Mucosa of stomach (tissue), 1 donor: Measurements from ENCODE around the gene CFAP54.

Experiments
- H3K27me3 ChIP-seq: one replicate; pipeline ENCODE4 v1.7.0; 2013; ENCODE audit warnings: mild to moderate bottlenecking, low read length; ENCODE audit not compliant: control insufficient read depth, insufficient read depth
- H3K36me3 ChIP-seq: one replicate; pipeline ENCODE4 v1.7.0; 2013; ENCODE audit warnings: low read length; ENCODE audit not compliant: control insufficient read depth, insufficient read depth
- H3K4me1 ChIP-seq: one replicate; pipeline ENCODE4 v1.7.0; 2013; ENCODE audit warnings: mild to moderate bottlenecking, low read length; ENCODE audit not compliant: control insufficient read depth, insufficient read depth
- H3K4me3 ChIP-seq: one replicate; pipeline ENCODE4 v1.7.0; 2013; ENCODE audit warnings: low read length
- H3K9ac ChIP-seq: one replicate; pipeline ENCODE4 v1.7.0; 2013; ENCODE audit warnings: mild to moderate bottlenecking, low read length, moderate library complexity
- H3K9me3 ChIP-seq: one replicate; pipeline ENCODE4 v1.7.0; 2013; ENCODE audit warnings: mild to moderate bottlenecking, low read length, moderate library complexity; ENCODE audit not compliant: control insufficient read depth
- donor health status: Pancreatic carcinoma.

CFAP54 gene

DNA sequence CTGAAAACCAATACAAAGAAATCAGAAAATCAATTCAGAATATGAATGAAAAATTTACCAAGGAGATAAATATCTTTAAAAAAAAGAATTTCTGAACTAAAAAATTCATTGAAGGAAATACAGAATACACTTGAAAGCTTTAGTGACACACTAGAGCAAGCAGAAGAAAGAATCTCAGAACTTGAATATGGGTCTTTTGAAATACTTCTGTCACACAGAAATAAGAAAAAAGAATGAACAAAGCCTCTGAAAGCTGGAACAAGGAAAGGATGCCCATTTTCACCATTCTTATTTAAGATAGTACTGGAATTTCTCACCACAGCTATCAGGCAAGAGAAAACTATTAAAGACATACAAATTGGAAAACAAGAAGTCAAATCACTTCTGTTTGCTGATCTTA lies 314.6 kb downstream of the CFAP54 start:
- no peaks in the 10 kb centered on the region for H3K36me3 ChIP-seq
- no peak overlapping the region for H3K4me3 ChIP-seq
- H3K27me3 ChIP-seq: no peaks in the 10 kb centered on the region

DNA sequence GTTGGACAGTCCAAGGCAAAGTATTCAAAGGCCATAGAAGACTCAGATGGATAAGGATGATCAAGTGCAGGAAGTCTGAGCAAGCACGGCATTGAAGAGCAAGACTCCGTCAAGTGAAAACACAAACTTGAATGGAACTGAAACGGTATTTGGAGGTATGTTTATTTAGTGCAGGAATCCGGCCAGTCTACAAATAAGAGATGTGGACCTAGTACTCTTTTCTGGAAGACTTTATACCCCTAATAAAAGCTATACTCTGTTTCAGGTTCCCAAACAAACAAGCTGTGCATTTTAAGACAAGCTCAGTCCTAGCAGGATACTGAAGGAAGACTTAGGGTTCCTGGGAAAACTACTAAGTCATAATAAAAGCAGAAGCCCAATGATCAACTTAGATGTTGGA lies 316.9 kb downstream of the CFAP54 start:
- no peaks in the 10 kb centered on the region for H3K9me3 ChIP-seq
- H3K27me3 ChIP-seq: no peaks in the 10 kb centered on the region
- no peak overlapping the region for H3K9ac ChIP-seq
- no peaks in the 10 kb centered on the region for H3K36me3 ChIP-seq
- no peaks in the 10 kb centered on the region for H3K4me1 ChIP-seq
- no peak overlapping the region for H3K4me3 ChIP-seq

More for the DNA sequence above, 314.6 kb downstream of the CFAP54 start:
- no peaks in the 10 kb centered on the region for H3K4me1 ChIP-seq
- H3K9me3 ChIP-seq: no peaks in the 10 kb centered on the region
- H3K9ac ChIP-seq: no peak overlapping the region

DNA sequence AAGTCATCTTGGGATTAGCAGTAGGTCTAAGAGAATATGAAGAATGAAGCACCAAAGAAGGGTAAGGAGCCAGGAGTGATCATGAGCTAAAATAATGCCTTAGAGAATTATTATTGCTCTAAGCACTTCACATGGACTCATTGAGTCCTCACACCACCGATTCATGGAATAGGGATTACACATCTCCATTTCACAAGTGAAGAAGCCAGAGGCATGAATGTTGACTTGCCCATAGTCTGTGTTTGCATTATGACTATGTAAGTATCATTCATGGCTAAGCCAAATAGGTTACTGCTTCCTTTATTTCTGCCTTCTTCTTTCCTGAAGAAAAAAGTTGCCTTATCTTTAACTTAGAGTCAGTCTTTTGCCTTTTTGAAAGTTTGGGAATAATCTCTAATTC lies 318.4 kb downstream of the CFAP54 start:
- H3K4me3 ChIP-seq: no peak overlapping the region
- H3K9ac ChIP-seq: no peak overlapping the region
- no peaks in the 10 kb centered on the region for H3K4me1 ChIP-seq
- no peaks in the 10 kb centered on the region for H3K9me3 ChIP-seq
- no peaks in the 10 kb centered on the region for H3K36me3 ChIP-seq
- no peaks in the 10 kb centered on the region for H3K27me3 ChIP-seq

DNA sequence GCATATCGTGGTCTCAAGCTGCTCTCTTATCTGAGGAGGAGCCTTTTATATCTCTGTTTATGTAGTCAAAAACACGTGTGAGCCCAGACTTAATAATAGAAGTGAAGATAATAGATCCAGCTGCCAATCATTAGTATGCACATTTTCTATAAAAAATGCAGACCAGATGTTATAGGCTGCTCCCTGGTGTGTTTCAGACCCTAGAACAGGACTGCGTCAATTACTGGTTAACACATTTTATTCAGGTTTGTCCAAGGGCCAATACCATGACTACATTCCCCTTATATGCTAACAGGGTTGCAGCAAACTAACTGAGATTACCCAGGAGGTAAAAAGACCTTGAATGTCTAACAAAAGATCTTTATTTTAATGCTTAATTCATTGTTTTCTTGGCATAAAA lies 319.2 kb downstream of the CFAP54 start:
- Histone ChIP-seq H3K4me3 (no peak overlapping the region), H3K27me3 (no peaks in the 10 kb centered on the region), H3K36me3 (no peaks in the 10 kb centered on the region), H3K9ac (no peak overlapping the region), H3K4me1 (no peaks in the 10 kb centered on the region), H3K9me3 (no peaks in the 10 kb centered on the region)

DNA sequence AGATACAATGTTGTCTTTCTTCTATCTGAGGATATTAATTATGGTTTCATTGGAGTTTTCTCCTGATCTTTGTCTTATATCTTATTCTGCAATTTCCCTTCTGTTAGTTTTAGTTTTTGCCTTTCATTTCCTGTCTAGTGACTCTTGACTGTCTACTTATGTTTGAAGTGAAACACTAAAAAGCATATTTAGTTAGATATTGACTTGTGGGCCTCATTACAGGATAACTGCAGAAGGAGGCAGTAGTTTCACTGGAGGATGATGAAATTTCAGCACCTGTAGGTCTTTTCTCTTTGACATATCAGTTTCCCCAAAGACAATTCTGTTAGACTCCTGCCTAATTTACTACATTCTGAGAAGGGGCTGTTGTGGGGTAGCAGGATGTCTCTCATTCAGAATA lies 320.1 kb downstream of the CFAP54 start:
- H3K36me3 ChIP-seq: no peaks in the 10 kb centered on the region
- no peaks in the 10 kb centered on the region for H3K9me3 ChIP-seq
- no peak overlapping the region for H3K9ac ChIP-seq
- no peaks in the 10 kb centered on the region for H3K4me1 ChIP-seq
- H3K27me3 ChIP-seq: no peaks in the 10 kb centered on the region
- no peak overlapping the region for H3K4me3 ChIP-seq

DNA sequence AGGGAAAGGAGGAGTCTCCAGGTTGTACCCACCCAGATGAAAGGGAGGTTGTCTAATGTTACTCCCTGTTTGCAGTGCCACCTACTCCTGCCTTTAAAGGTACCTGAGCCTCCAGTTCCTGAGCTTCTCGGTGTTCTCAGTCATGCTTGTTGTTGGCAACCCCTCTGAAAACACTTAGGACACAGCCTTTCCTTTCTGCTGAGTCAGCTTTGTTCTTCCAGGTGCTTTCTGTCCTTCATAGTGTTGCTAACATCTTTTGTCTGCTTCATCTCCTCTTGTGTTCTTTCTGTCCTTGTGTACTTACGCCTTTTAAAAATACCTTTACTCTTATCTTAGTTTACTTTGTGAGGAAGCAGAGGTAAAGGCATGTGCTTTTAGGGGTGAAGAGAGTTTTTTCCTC lies 320.7 kb downstream of the CFAP54 start:
- no peak overlapping the region for H3K4me3 ChIP-seq
- H3K9ac ChIP-seq: no peak overlapping the region
- H3K4me1 ChIP-seq: no peaks in the 10 kb centered on the region
- H3K9me3 ChIP-seq: no peaks in the 10 kb centered on the region
- H3K36me3 ChIP-seq: no peaks in the 10 kb centered on the region
- no peaks in the 10 kb centered on the region for H3K27me3 ChIP-seq

DNA sequence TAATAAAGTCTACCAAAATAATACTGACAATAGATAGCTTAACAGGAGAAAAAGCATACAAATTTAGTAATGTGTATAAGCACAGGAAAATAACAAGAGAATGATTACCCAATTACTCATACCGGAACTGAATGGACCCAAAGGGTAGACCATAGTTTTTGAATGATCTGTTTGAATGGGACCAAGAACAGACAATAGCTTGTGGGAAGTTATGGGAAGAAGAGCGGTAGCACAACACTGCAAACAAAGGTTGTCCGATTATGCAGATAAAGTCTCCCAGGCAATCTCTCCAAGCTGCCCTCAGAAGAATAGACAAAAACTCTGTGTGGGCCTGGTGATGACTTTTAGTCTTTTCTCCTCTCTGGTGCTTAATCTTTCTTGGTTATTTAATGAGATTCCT lies 321.1 kb downstream of the CFAP54 start:
- Histone ChIP-seq H3K9me3 (no peaks in the 10 kb centered on the region), H3K27me3 (no peaks in the 10 kb centered on the region), H3K4me3 (no peak overlapping the region), H3K4me1 (no peaks in the 10 kb centered on the region), H3K9ac (no peak overlapping the region), H3K36me3 (no peaks in the 10 kb centered on the region)

DNA sequence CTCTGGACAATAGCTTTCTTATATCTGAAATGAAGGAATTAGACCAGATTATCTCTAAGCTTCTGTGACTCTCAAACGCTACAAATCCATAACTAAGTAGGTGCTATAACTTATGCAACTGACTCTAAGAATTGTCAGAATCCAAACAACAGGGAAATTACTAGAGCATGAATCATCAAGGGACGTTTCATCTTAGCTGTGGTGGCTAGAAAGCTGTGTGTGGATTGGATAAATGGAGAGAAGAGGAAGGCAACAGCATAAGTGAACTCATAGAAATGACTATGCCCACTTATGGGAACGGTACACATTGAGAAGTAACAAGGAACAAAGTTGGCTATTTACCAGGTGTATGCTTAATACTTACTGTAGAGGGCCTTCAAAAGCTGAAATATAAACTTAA lies 321.7 kb downstream of the CFAP54 start:
- Histone ChIP-seq H3K9ac (no peak overlapping the region), H3K27me3 (no peaks in the 10 kb centered on the region), H3K4me3 (no peak overlapping the region), H3K36me3 (no peaks in the 10 kb centered on the region), H3K4me1 (no peaks in the 10 kb centered on the region), H3K9me3 (no peaks in the 10 kb centered on the region)

DNA sequence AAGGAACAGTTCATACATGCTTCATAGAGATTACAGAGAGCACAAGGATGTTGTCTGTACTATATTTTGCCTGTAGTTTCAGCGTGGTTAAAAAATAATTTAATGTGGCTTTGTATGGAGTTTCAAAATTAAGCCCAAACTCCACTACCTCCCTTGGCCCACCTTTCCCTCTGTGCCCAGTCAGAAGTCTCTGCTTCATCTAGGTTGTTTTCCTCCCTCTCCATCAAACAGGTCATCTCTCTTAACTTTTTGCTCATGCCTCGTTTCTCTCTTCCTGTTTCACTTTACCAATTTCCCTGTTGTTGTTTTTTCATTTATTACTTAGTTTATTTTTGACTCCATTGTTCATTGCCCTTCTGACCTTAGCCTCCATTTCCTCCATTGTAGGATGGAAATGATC lies 322.8 kb downstream of the CFAP54 start:
- no peak overlapping the region for H3K9ac ChIP-seq
- H3K9me3 ChIP-seq: no peaks in the 10 kb centered on the region
- H3K4me3 ChIP-seq: no peak overlapping the region
- no peaks in the 10 kb centered on the region for H3K4me1 ChIP-seq
- no peaks in the 10 kb centered on the region for H3K27me3 ChIP-seq
- no peaks in the 10 kb centered on the region for H3K36me3 ChIP-seq

DNA sequence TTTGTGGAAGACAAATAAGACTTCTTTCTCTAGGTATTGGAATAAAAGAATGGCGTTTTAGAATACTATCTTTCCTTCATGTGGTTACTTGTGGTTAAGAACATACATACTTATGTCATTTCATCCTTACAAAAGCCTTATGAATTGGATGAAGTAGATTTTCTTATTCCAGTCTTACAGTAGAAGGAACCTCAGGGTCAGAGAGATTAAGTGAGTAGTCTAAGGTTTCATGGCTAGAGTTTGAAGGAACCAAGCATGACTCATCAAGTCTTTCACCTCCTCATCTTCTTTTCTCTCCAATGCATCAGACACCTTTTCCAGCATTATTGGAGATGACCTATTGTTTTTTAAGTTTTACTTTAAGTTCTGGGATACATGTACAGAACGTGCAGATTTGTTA lies 324.8 kb downstream of the CFAP54 start:
- Histone ChIP-seq H3K36me3 (no peaks in the 10 kb centered on the region), H3K9me3 (no peaks in the 10 kb centered on the region), H3K27me3 (no peaks in the 10 kb centered on the region), H3K4me1 (no peaks in the 10 kb centered on the region), H3K4me3 (no peak overlapping the region), H3K9ac (no peak overlapping the region)

DNA sequence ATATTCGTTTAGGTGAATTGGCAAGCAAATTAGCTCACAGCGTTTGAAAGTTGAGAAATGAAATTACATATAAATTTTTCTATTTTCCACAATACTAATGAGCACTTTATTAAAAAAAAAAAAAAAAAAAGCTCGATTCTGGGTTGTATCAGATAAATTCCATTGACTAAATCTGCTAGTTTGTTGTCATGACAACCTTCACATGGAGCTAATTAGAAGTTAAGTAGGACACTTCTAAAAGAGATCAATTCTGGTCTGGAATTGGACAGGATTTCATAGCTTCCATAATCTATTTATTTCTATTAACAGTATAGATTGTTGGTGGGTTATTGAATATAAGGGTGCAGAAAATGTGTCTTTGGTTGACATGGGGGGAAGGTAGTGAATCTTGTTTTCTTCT lies 332.2 kb downstream of the CFAP54 start:
- Histone ChIP-seq H3K9ac (no peak overlapping the region), H3K4me3 (no peak overlapping the region), H3K9me3 (no peaks in the 10 kb centered on the region), H3K36me3 (no peaks in the 10 kb centered on the region), H3K4me1 (no peaks in the 10 kb centered on the region), H3K27me3 (no peaks in the 10 kb centered on the region)

DNA sequence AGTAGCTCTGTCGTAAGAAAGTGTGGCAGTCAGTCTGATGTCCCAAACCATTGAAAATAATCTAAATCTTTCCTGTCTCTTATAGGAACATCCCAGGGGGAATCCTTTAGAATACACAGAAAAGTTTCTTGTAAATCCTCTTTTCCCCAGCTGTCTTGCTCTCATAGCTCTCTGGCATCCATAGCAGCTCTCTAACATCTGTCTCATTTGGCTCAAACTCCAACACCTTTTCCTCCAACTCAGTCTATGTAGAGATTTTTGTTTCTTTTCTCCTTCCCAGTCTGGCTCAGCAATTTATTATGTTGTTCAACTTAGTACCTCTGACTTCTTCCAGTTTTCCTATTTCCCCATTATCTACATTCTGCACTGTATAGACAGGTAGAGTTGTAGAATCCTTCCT lies 333.3 kb downstream of the CFAP54 start:
- Histone ChIP-seq H3K9ac (no peak overlapping the region), H3K4me1 (no peaks in the 10 kb centered on the region), H3K27me3 (no peaks in the 10 kb centered on the region), H3K4me3 (no peak overlapping the region), H3K36me3 (no peaks in the 10 kb centered on the region), H3K9me3 (no peaks in the 10 kb centered on the region)

DNA sequence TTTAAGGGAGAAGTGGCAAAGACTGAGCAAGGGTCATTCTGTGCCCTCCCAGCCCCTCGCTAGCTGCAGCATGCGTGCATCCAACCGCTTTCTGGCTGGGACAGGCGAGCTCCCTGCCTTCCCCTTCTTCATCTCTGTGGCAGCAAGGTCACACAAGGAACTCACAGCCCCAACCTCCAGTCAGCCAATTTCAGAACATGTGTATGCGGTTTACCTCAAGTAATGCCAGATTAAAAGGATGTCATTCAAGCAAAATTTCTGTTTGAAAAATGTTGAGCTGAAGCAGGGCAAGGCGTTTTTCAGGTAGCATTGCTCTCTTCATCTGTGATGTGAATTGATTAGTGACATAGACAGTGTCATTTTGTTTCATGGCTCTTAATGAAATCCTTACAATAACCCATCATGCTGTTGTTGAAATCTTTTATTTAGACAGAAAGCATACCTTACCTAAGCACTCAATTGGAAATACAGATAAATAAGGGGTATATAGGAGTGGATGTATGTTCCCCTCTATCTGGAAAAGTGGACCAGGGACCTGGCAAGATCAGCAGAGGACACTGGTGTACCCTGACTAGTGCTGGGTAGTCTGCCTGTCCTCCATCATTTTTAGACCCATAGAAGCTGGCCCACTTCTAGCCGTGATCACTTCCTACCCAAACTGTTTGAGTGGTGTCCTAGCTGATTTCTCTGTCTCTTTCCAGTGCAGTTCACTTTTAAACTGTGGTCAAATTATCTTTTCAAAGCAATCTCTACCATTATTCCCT lies 334.9 kb downstream of the CFAP54 start:
- Histone ChIP-seq H3K27me3 (no peaks in the 10 kb centered on the region), H3K9ac (no peak overlapping the region), H3K9me3 (no peaks in the 10 kb centered on the region), H3K36me3 (no peaks in the 10 kb centered on the region), H3K4me1 (no peaks in the 10 kb centered on the region), H3K4me3 (no peak overlapping the region)
